Adrenal gland (tissue), 5 donors: ENCODE data around the gene SMG1.
"Not testable (repeated sequence)": the region's sequence is repeated elsewhere in the genome, so short reads cannot be mapped to it uniquely, and the experiment has no call there.

Experiments used
- CTCF ChIP-seq, 6 experiments: fragments of 450-650 bp in 4 of 6; fragments of 200-600 bp in 2 of 6; sonication (generic) in 1 of 6; IDR thresholded peaks; 1 replicate in 5 of 6; 2 replicates in 1 of 6; pipeline versions ENCODE4 v1.5.1 to v1.8.0; 2016 to 2021; ENCODE audit warnings: antibody characterized with exemption in 6 of 6, mild to moderate bottlenecking in 2 of 6, moderate library complexity in 1 of 6
- POLR2A ChIP-seq, 2 donors: fragments of 450-650 bp; IDR thresholded peaks; one replicate each; pipeline ENCODE4 v1.6.1; 2017; ENCODE audit warnings: antibody characterized with exemption in 2 of 2, mild to moderate bottlenecking in 2 of 2, moderate library complexity in 1 of 2
- donor health status: DM: no; HTN: no; CAD: no.

GRCh38 chr16:18869043-18869771 is 57.0 kb downstream of the SMG1 start:
- TF ChIP-seq CTCF, POLR2A (IDR thresholded peaks at IDR 0.05): not testable (repeated sequence)
